ENCODE data around the gene BSG. TPM values are rescaled to one million over a fixed set of nuclear protein-coding genes. Genes with fewer than 3 reads are reported as not detected.

The BSG gene
- total RNA-seq, 2 donors from 2014 or later = 557 to 1,261 TPM

GRCh38 chr19:593505-593904 is 21.1 kb downstream of the BSG start:
- TF ChIP-seq CTCF (IDR thresholded peaks at IDR 0.05) (no peak), POLR2AphosphoS5 (IDR thresholded peaks at IDR 0.05) (no peak), POLR2A (IDR thresholded peaks at IDR 0.05) (no peak)
- Histone ChIP-seq H3K27me3 (replicated peaks; ENCODE audit: insufficient read depth) (peaks cover 9% of the 10 kb centered on the region), H3K27ac (no peak overlapping the region), H3K4me1 (replicated peaks) (no peaks in the 10 kb centered on the region), H3K9me3 (no peaks in the 10 kb centered on the region), H3K4me3 (no peak overlapping the region), H3K36me3 (no peaks in the 10 kb centered on the region)
- intact Hi-C loops (cut with DNase I) = no loop called here
- WGBS = 61% methylated on average over 9 of the region's 9 CpGs
- DNase-seq (ENCODE audit: low spot score) = no peak

GRCh38 chr19:594265-594870 is 22.0 kb downstream of the BSG start:
- no peaks in the 10 kb centered on the region for H3K4me1 ChIP-seq (replicated peaks)
- no peak overlapping the region for H3K27ac ChIP-seq
- DNase-seq (ENCODE audit: low spot score) = no peak
- H3K4me3 ChIP-seq = no peak overlapping the region
- peaks cover 9% of the 10 kb centered on the region for H3K27me3 ChIP-seq (replicated peaks; ENCODE audit: insufficient read depth)
- intact Hi-C loops (cut with DNase I) = no loop called here
- 68% methylated on average over 24 of the region's 24 CpGs for WGBS
- no peaks in the 10 kb centered on the region for H3K36me3 ChIP-seq
- TF ChIP-seq POLR2A (IDR thresholded peaks at IDR 0.05) = no peak
- TF ChIP-seq POLR2AphosphoS5 (IDR thresholded peaks at IDR 0.05) = no peak
- TF ChIP-seq CTCF (IDR thresholded peaks at IDR 0.05) = no peak
- no peaks in the 10 kb centered on the region for H3K9me3 ChIP-seq

DNA sequence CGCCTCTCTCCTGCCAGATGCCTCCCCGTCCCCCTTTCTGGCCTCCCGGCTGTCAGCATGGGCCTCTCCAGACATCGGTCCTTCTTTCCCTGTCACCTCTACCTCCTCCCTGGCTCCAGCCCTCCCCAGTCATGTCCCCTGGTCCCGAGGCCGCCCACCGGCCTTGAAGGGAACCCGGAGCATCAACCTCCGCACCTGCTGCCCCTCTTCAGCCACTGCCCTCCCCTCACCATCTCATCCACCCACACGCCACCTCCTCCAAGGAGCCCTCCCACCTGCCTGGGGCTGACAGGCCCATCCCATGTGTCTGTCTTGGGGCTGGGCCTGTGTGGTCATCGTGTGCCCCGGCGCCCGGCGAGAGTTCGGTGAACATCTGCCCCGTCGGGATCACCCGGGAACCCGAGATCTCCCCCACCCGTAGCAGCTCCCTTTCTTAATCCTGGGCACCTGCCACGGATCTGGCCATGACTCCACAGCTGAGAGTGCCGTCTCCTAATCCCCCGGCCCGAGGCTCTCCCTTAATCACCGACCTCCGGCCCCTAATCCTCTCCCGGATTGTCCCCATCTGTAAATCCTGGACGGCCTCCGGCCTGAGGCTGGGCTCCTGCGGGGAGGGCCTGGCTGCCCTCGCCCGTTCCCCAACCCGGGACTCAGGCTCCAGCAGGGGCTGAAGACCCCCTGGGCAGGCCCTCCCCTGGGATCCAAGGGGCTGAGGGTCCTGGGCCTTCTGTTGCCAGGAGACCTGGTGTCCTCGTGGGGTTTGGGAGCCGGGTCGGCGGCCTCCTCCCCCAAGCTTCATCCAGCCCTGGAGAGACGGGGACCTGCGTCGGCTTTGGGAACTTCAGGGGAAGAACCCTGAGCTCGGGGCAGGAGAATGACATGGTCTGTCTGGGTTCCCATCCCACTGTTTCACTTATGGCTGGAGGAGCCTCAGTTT is 23.2 kb downstream of the BSG start:
- DNase-seq (ENCODE audit: low spot score) = no peak
- TF ChIP-seq CTCF (IDR thresholded peaks at IDR 0.05) (no peak), POLR2A (IDR thresholded peaks at IDR 0.05) (no peak), POLR2AphosphoS5 (IDR thresholded peaks at IDR 0.05) (no peak)
- 73% methylated on average over 37 of the region's 42 CpGs for WGBS
- intact Hi-C loops (cut with DNase I) = no loop called here
- Histone ChIP-seq H3K36me3 (no peaks in the 10 kb centered on the region), H3K27me3 (replicated peaks; ENCODE audit: insufficient read depth) (peaks cover 7% of the 10 kb centered on the region), H3K4me1 (replicated peaks) (no peaks in the 10 kb centered on the region), H3K9me3 (no peaks in the 10 kb centered on the region), H3K4me3 (no peak overlapping the region), H3K27ac (no peak overlapping the region)

DNA sequence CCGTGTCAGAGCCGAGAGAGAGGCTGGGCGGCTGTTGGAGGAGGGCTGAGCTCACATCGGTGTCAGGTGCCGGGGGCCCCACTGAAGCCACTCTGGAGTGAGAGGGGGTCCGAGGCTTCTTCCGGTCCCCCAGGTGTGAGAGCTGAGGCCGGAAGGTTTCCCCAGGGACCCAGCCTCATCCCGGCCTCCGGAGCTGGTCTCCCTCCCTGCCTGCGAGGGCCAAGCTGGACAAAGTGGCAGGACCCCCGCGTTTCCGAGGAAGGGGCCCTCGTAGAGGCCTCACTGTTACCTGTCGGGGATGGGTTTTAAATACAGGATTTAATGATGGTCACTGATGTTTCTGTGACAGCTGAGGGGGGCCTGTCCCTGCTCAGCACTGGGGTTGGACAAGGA is 23.9 kb downstream of the BSG start:
- 87% methylated on average over 16 of the region's 16 CpGs for WGBS
- TF ChIP-seq POLR2AphosphoS5 (IDR thresholded peaks at IDR 0.05) (no peak), POLR2A (IDR thresholded peaks at IDR 0.05) (no peak), CTCF (IDR thresholded peaks at IDR 0.05) (no peak)
- no peaks in the 10 kb centered on the region for H3K9me3 ChIP-seq

More for the DNA sequence above, 23.9 kb downstream of the BSG start:
- Histone ChIP-seq H3K36me3 (no peaks in the 10 kb centered on the region), H3K4me1 (replicated peaks) (no peaks in the 10 kb centered on the region), H3K27me3 (replicated peaks; ENCODE audit: insufficient read depth) (peaks cover under 1% of the 10 kb centered on the region), H3K4me3 (no peak overlapping the region), H3K27ac (no peak overlapping the region)
- intact Hi-C loops (cut with DNase I) = no loop called here
- no peak for DNase-seq (ENCODE audit: low spot score)

Measured in prostate gland (tissue), 2 donors.